Activated naive CD4-positive, alpha-beta T cell treated with Interleukin-2 at 50 U/mL for 16 hours (primary cell): ENCODE measurements around the gene DOCK11.

Source experiments
- DNase-seq: peaks from one replicate; pipeline ENCODE4 v3.0.0-alpha.2; 2020

Gene DOCK11

DNA sequence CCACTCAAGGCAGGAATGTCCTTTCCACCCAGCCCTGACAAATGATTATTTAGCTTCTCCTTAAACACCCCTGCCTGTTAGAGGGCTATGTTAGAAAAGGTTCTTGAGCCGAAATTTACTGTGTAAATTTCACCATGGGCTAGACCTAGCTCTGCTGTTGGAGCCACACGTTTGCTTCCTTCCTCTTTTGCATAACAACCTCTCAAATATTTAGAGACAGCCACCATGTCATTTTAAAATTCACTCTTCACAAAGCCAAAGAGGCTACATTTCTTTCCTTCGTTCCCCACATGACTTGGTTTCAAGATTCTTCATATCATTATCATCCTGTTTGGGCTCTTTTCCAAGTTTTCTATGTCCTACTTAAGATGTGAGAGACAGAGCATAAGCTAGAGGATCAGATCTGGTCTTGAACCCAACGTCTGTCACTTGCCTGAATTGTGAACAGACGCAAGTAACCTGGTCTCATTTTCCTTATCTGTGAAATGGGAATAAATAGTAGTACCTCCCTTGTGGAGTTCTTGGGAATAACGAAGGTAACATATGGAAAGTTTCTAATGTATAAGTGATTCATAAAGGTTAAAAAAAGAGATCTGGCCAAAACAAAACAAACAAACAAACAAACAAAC, 6.7 kb downstream of the DOCK11 start:
- no peak for DNase-seq

DNA sequence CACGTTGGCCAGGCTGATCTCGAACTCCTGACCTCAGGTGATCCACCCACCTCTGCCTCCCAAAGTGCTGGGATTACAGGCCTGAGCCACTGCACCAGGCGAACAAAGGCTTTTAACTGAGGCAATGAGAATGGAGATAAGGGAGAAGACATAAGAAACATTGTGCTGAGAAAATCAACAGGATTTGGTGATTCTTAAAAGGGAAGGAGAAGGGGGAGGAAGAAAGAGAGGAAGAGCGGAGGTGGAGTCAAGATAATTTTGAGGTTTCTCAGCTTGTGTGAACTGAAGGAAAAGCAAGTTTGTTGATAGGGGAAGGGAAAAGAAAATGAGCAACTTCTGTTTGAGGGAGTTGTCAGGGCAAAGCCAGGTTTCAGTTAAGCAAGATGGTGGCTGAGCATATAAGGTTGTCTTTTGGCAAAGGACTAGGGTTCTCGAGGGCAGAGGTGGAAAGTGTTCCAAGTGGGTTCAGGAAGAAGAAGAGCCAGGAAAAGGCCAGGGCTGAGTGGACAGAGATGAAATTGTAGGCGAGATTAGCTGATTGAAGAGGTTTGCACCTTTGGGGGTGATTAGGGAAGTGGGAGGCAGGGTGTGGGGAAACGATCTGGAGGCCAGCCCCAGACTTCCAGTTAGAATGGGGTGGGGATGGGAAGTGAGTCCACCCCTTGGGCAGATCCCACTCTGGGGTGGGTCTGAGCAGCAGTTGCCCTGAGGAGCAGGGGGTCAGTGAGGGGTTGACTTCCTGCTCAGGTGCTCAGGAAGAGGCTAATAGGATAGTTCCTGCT, 7.8 kb downstream of the DOCK11 start:
- DNase-seq, result no peak

DNA sequence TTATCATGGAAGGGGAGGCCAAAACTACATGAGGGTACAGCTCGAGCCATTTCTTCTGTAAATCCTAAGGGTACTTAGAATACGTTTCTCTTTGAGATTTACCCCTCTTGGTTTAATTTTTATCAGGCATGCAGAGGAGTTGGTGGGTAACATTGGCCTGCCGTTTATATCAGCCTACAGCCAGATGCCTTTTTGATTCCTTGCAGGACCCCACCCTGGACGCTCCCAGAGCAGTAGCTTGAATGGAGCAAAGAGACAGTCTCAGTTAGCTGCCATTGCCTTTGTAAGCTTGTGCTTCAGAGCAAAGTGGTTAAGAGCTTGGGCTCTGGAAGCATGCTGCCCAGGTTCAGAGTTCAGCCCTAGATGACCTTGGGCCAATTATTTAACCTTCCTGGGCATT, 9.0 kb downstream of the DOCK11 start:
- DNase-seq, result no peak

DNA sequence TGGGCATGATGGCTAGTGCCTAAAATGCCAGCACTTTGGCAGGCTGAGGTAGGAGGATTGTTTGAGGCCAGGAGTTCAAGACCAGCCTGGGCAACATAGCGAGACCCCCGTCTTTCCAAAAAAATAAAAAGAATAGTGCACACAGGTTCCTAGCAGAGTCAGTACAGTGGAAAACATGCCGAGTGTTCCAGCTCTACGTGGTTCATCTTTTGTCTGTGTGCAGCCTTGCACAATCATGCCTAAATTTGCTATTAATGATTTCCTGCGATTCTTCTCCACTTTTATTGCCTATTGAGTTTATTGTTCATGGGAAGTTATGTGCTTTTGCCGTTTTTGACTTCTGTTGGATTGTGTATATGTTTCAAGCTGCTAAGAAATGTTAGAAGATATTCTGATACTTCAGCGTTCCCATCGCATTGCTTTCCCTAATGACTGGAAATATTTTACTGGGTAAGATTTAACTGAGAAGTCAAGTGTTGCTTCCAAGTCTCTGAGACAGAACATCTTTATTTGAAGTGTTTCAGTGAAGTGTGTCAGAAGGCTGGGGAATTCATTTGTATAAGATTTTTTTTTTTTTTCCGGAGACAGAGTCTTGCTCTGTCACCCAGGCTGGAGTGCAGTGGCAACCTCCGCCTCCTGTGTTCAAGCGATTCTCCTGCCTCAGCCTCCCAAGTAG, 11.3 kb downstream of the DOCK11 start:
- DNase-seq, result no peak

DNA sequence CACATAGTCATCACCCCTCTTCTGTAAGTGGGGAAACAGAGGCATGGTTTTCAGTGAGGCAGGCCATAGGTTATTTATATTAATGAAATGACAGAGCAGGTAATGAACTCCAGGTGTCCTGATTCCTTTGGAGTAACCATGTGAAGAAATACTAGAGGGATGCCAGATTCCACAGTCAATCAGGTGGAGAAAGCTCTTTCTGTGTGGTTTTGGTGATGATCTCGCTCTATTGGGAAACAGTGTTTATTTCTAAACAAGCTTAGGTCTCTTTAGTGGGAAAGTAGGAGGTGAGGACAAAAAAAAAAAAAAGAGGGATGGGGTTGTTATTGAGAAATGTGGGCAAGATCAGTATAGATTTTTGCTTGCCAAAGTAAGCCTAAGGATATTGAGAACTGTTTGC, 12.2 kb downstream of the DOCK11 start:
- no peak for DNase-seq

DNA sequence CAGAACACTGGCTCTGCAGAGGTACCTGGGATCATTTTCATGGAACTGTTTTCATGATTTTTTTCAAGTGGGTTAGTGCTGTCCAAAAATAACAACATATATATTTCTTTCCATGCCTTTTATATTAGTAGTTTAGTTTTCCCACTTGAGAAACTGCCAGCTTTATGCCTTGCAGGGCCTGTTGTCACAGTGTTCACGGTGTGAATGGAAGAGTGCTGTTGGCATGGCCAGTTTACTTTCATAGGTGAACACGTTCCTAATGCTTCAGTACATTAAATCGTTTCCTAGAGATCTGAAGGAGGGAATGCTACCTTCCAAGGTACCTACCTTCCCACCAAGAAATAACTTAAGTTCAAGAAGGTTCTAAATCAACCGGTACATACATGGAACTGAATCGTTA, 12.6 kb downstream of the DOCK11 start:
- no peak for DNase-seq

DNA sequence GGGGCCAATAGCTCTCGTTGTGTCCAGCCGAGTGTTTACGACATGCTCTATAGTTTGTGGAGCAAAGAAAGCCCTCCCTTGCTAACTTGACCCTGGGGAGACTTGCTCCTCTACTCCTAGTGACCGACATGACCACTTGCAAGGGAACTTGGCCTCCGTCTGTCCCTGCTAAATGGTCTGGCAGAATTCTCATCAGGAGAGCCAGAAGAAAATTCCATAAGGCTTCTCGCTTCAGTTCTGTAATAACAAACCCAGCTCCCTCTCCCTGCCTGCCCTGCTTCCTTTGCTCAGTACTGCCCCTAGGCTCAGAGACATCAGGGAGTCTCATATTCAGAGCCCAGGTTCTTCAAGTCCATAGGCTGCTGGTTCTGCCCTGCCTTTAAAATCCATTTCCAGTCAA, 13.0 kb downstream of the DOCK11 start:
- DNase-seq, result no peak

DNA sequence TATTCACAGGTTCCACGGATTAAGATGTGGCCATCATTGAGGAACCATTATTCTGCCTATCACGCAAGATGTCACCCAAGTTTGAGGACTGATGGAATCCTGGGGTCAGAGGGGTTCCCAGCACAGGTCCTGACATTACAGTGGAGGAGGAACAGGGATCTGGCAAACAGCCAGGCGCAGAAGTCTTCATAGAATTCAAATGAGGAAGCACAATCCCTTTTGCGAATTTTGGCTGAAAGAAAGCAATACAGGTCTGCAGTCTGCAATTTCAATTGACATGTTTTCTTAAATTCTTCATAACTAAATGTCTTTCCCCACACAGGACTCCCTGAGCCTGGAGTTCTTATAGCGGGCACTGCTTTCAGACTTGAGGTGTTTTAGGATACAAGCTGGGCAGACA, 14.5 kb downstream of the DOCK11 start:
- no peak for DNase-seq

DNA sequence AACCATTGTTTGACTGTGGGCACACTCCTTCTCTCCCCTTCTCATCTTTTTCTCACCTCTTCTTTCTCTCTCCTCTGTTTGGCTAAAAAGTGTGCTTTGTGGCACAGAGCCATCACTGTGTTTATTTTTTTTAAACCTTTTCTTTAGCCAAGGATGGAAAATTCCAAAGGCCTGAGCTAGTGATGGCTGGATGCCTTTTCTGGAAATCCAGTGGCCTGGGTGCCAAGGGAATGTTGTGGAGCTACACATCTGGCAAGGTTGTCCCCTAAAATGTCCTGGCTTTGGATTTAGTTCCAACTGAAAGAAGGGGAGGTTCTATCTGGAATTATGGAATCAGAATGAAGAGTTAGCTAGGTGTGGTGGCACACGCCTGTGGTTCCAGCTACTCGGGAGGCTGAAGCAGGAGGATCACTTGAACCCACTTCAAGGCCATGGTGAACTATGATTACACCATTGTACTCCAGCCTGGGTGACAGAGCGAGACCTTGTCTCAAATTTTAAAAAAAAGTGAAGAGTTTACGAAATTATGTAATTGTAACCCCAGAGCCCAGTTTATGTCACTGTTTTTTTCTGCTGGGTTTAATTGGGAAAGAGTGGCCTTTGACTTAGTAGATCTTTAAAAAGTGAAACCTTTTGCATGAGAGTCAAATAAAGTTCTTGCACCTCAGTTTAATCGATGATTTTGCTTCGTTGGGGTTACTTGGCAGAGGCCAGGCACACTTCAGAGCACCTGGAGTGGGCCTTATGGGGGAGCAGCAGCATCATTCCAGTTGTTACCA, 17.7 kb downstream of the DOCK11 start:
- DNase-seq, result no peak

DNA sequence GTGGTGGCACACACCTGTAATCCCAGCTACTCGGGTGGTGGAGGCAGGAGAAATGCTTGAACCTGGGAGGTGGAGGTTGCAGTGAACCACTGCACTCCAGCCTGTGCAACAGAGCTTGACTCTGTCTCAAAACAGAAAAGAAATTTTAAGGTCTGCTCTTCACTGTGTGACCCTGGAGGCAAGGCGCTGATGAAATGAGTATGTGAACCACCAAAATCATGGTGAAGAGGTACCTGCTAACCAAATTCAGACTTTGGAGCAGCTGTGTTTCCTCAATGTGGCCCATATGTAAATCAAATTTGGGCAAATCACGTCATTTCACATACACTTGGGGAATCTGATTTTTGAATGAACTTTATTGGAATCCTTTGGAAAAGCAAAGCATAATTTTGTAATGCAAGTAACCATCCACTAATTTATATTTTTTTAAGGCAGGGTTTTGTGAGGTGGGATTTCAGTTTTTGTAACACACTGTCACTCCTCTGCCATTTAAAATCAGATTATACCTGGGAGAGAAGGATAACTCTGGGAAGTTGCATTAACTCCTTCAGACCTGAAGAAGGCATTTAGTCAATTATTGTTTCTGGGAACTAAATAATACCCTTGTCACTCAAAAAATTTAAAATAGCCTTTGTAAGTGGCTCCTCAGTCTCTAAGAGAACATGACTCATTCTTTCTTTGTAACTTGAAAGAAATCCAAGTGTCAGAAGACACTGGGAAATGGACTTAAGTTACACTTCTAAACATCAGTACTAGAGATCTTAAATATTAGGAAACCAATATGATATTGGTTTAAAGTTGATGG, 24.0 kb downstream of the DOCK11 start:
- no peak for DNase-seq

DNA sequence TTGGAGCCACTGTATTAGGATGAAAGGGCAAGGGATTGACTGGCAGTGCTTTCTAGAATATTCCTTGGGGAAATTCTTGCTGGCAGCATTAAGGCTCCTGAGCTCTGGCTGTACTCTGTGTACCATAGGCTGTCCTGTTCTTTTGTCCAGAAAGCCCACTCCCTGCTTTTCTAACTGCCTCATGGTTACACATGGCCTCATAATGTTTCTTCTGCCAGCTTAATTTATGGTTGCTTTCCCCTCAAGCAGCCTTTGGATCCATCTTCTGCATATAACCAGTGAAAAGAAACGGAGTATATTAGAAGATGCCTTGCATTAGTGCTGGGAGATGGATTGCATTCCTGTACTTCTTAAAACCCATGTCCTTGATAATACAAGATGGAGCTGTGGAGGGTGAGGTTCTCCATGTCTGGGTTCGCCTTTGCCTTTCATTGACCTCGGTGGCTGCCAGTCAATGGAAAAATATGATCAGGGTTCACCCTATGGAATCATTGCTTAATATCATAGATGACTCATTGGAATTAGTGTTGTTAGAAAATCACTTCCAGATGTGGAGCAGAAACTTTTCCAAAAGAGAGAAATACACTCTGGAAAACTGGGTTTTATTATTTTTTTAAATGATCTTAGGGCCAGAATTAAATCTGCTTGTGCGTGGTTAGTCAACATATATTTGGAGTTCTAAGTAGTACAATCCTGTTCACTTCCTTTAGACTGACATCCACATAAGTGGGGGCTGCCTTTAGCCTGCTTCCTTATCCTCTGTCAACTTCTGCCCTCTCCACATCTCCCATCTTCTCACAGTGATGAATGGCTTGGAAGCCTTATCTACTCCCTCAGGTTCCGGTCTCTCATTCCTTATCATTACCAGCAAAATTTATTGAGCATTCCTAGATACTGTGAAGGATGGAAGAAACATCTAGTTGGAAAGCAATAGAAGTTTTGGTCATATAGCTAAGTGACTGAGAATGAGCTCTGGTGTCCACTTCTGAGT, 24.9 kb downstream of the DOCK11 start:
- DNase-seq, result no peak

DNA sequence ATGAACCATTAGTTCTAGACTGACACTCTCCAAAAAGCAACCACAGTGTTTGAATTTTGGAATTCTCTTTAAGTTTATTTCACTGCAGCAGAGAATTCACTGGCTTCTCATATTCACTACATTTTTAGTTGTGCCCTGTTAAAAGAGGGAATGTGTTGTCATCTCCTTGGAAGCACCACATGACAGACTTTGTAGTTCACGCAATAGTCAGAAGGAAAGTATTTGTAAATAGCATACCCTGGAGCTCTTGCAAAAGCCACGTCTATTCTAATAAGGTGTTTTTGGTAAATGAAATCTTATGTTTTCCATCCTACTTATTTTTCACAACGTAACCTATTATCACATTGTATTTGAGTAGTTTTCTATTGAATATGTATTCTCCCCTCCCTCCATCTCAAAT, 25.8 kb downstream of the DOCK11 start:
- no peak for DNase-seq

DNA sequence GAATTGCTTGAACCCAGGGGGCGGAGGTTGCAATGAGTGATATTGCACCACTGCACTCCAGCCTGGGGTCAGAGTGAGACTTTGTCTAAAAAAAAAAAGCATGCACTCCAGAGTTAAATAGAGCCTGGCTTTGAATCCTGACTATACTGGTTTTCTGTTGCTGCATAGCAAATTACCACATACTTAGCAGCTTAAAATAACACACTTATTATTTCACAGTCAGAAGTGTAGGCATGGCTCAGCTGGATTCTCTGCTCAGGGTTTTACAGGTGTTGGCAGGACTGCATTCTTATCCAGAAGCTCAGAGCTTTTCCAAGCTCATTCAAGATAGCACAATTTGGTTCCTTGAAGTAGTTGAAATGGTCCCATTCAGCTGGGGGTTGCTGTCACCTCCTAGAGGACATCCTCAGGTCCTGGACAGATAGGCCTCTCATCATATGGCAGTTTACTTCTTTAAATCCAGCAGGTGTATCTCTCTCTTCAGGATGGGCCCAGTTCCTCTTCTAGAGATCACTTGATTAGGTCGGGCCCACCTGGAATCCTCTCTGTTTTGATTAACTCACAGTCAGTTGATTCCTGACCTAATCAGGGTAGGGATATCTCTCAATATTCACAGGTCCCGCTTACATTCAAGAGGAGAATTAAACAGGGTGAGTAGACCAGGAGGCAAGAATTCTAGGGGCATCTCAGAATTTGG, 26.8 kb downstream of the DOCK11 start:
- no peak for DNase-seq

DNA sequence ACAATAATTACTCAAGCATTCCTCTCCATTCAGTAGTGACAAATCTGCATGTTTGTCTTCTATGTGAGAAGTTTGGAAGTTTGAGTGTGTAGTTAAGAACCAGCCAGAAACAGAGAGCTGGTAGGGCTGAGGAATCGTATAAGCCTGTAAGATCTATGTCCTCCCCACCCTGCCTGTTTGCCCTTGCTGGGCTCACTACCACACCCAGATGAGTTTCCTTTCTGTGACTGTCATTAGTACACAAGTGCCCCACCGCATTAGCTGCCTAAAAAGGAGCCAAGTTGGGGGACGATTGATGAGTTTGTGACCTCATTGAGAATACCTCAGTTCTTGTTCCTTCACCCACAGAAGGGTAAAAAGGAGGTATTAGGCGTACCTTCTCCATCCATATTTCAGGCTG, 28.3 kb downstream of the DOCK11 start:
- peak; percentile 32 for DNase-seq

DNA sequence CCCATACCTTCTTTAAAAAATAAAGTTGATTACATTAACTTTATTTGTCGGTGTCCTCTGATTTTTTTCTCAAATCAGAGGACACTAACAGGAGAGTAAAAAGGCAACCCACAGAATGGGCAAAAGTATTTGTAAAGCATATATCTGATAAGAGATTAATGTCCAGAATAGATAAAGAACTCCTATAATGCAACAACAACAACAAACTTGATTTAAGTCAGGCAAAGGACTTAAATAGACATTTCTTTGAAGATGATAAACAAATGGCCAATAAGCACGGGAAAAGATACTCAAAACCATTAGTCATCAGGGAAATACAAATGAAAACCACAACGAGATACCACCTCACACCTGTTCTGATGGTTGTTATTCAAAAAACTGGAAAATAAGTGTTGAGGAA, 28.7 kb downstream of the DOCK11 start:
- DNase-seq, result no peak

DNA sequence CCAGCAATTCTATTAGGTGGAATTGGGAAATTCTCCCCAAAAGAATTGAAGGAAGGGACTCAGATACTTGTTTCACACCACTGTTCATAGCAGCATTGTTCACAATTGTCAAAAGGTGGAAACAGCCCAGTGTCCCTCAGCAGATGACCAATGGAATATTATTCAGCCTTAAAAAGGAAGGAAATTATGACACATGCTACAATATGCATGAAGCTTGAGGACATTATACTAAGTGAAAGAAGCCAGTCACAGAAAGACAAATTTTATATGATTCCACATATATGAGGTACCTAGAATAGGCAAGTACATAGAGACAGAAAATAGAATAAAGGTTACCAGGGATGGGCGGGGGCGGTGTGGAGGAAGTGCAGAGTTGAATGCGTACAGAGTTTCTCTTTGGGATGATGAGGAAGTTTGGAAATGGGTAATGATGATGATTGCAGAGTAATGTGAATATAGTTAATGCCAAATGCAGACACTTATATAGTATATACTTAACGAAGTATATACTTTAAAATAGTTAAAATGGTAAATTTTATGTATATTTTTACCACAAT, 29.6 kb downstream of the DOCK11 start:
- no peak for DNase-seq

DNA sequence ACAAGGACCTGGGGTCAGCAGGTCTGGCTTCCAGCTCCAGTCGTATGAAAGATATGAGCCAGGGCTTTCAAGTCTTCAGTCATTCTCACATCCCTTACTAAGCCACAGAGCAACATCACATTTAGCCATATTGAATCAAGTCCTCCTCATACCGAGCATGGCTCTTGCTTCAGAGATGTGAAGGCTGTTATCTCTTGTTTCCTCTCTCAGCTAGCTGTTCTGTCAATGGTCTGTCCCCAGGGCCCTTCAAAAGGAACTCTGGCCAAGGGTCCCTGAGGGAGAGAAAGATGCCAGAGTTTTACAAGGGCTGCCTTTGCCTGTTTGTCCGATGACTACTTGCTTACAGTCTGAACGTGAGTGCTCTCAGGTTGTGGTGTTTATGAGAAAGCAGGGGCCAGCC, 30.5 kb downstream of the DOCK11 start:
- DNase-seq, result no peak

DNA sequence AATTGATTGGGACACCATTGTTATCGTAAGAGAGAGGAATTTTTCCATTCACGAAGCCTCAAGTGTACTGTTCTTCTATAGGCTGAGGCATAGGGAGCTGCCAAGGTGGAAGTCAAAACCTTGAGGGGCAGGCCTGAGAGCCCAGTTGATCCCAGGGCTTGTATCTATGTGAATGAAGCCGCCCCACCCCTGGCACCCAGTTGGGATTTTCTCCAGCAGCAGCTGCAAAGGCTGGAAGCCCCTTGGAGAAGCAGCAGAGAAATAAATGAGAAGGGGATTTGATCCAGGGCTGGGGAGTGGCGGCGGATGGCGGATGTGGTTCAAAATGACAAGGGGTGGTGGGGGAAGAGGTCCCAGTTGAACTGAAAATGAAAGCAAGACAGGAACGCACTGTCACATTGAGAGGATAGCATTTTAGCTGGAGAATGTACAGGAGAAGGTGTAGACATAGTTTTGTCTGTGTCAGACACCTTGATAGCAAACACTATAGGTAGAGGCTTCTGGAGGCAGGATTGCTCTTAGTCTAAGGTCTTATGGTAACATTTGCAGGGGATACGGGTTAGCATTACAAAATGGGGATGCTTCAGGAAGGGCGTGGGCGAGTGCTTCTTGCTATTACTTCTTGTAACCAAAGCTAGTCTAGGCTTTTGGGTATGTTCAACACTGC, 32.6 kb downstream of the DOCK11 start:
- peak; percentile 59 for DNase-seq

DNA sequence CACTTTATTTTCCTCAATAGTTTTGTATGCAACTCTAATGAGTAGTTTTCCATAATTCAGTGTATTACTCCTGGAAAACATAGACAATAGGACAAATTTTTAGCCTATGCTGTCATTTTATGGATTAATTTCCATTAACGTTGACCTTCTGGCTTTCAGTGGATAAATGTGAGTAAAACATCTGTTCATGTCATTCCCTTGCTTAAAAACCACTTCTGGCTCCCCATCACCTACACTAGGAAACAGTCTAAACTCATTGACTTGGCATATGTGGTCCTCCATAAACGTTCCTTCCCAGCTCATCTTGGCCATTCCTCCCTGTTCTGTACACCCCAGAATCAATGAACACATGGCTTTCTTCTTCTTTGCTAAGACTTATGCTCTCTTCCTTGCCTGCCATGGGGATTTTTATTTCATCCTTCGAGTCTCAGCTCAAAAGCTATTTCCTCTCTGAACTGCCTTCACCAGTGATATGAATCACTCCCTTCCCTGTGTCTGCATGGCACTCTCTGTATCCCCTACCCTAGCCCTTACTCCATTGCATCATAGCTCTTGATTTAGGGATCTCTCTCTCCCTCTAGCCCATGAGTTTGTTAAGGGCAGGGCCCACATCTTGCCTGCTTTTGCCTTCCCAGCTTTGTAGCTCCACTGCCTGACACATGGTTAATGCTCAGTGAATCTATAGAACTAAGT, 34.8 kb downstream of the DOCK11 start:
- DNase-seq, result no peak
